Measurements from ENCODE around the gene KCNAB1. TPM values are rescaled to one million over a fixed set of nuclear protein-coding genes. Genes with fewer than 3 reads are reported as not detected.

The KCNAB1 gene
- total RNA-seq, 3 donors from 2014 or later: 3.9 to 8.3 (median 5.4) TPM

DNA sequence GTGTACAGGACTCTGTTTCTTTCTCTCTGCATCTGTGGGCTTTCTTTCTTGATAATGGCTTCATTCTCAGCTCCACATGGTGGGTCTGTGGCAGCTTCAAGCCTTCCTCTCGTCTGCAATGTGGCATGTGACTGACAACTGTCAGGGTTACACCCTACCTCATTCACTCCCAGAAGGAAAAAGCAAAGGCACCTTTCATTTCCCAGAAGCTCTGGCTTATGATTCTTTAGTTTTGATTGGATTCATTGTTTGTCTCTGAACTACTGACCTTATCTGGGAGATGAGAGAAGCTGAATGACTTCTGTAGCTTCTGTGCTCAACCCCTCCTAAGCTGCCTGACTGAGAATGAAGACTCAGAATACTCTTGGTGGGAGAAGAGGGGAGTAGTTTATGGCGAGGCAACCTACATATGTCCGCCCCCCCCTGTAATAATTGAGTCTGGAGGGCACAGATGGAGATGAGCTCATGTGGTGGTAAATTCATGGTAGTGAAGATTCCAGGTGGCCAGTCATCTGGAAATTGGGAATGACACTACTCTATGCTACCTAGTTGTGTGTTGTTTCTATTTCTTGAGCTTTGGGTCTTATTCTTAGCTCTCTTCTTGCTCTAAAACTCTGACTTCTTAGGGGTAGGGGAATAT is 38.4 kb downstream of the KCNAB1 start:
- Histone ChIP-seq H3K36me3 (no peaks in the 10 kb centered on the region), H3K4me1 (no peaks in the 10 kb centered on the region), H3K4me3 (no peak overlapping the region), H3K27ac (no peak overlapping the region), H3K9me3 (no peaks in the 10 kb centered on the region), H3K27me3 (no peaks in the 10 kb centered on the region)
- DNase-seq (ENCODE audit: low spot score in 2 of 2): no peak
- intact Hi-C loops (cut with DNase I; ENCODE audit: low total_unique reads): no loop called here
- no peak for TF ChIP-seq POLR2AphosphoS5 (IDR thresholded peaks at IDR 0.05)
- no peak for TF ChIP-seq POLR2A (IDR thresholded peaks at IDR 0.05)
- TF ChIP-seq, protein P1, sequence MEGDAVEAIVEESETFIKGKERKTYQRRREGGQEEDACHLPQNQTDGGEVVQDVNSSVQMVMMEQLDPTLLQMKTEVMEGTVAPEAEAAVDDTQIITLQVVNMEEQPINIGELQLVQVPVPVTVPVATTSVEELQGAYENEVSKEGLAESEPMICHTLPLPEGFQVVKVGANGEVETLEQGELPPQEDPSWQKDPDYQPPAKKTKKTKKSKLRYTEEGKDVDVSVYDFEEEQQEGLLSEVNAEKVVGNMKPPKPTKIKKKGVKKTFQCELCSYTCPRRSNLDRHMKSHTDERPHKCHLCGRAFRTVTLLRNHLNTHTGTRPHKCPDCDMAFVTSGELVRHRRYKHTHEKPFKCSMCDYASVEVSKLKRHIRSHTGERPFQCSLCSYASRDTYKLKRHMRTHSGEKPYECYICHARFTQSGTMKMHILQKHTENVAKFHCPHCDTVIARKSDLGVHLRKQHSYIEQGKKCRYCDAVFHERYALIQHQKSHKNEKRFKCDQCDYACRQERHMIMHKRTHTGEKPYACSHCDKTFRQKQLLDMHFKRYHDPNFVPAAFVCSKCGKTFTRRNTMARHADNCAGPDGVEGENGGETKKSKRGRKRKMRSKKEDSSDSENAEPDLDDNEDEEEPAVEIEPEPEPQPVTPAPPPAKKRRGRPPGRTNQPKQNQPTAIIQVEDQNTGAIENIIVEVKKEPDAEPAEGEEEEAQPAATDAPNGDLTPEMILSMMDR (IDR thresholded peaks at IDR 0.05): no peak

DNA sequence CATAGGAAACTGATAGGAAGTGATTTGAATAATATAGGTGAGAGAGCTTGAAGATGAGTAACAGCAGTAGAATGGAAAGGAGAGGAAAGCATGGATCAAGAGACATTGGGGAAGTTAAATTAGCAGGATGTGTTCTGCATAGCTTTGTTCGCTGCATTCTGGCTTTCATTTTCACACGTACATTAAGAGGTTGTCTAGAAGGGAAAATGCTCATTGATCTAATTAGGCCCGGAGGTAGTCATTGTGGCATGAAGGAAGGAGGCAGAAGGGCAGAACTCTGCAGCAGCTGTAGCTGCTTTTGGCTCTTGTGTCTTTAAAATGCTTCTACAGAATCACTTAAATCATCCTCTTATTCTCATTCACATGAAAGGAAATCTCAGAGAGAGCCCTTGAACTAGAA is 40.3 kb downstream of the KCNAB1 start:
- H3K27me3 ChIP-seq: no peaks in the 10 kb centered on the region
- intact Hi-C loops (cut with DNase I; ENCODE audit: low total_unique reads): no loop called here
- no peak for DNase-seq (ENCODE audit: low spot score in 2 of 2)
- TF ChIP-seq POLR2AphosphoS5 (IDR thresholded peaks at IDR 0.05): no peak
- TF ChIP-seq, protein P1 (IDR thresholded peaks at IDR 0.05): no peak
- no peak overlapping the region for H3K27ac ChIP-seq
- H3K9me3 ChIP-seq: no peaks in the 10 kb centered on the region
- no peaks in the 10 kb centered on the region for H3K36me3 ChIP-seq
- no peak overlapping the region for H3K4me3 ChIP-seq
- no peaks in the 10 kb centered on the region for H3K4me1 ChIP-seq

DNA sequence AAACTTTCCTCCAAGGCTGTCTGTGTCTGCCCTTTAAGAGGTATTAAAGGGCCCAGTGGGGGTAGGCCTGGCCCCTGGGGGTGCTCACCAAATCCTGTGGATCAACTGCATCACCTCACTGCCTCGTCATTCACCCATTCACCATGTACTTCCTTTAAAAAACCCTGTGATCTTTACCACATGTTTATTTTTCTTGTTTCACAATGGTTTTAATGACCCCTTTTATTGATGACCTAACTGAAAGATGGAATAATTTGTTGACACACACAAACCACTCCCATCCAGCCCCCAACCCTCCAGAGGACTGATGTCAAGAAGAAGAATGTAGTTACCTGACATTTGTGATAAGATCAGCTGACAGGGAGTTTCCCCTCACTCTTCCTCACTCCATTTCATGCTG is 40.8 kb downstream of the KCNAB1 start:
- TF ChIP-seq, protein P1 (IDR thresholded peaks at IDR 0.05): no peak
- no peak for TF ChIP-seq POLR2A (IDR thresholded peaks at IDR 0.05)
- TF ChIP-seq POLR2AphosphoS5 (IDR thresholded peaks at IDR 0.05): no peak
- no peak overlapping the region for H3K27ac ChIP-seq

DNA sequence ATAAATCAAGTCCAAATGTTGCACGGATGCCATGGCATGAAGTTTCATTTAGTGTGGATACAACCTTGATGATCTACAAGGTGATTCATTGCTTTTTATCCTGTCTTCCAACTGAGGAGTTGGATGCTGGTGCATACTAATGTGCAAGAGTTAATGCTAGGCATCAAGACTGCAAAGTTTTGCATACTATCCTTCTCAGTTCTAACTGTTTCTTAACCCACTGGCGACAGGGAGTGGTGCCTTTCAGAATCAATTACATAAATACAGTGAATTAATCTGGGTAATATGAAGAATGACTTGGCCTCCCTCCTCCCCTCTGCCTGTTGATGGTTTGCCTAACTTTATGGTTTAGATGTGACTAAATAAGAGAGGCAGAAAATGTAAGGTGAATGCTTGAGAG is 43.5 kb downstream of the KCNAB1 start:
- Histone ChIP-seq H3K36me3 (no peaks in the 10 kb centered on the region), H3K27ac (no peak overlapping the region), H3K9me3 (no peaks in the 10 kb centered on the region), H3K4me1 (no peaks in the 10 kb centered on the region), H3K4me3 (no peak overlapping the region), H3K27me3 (no peaks in the 10 kb centered on the region)
- no peak for DNase-seq (ENCODE audit: low spot score in 2 of 2)
- intact Hi-C loops (cut with DNase I; ENCODE audit: low total_unique reads): no loop called here
- TF ChIP-seq POLR2AphosphoS5 (IDR thresholded peaks at IDR 0.05) (no peak), POLR2A (IDR thresholded peaks at IDR 0.05) (no peak)
- TF ChIP-seq, protein P1 (IDR thresholded peaks at IDR 0.05): no peak

More for the DNA sequence above, 40.8 kb downstream of the KCNAB1 start:
- DNase-seq (ENCODE audit: low spot score in 2 of 2): no peak
- Histone ChIP-seq H3K36me3 (no peaks in the 10 kb centered on the region), H3K4me3 (no peak overlapping the region), H3K9me3 (no peaks in the 10 kb centered on the region), H3K4me1 (no peaks in the 10 kb centered on the region), H3K27me3 (no peaks in the 10 kb centered on the region)
- intact Hi-C loops (cut with DNase I; ENCODE audit: low total_unique reads): no loop called here

DNA sequence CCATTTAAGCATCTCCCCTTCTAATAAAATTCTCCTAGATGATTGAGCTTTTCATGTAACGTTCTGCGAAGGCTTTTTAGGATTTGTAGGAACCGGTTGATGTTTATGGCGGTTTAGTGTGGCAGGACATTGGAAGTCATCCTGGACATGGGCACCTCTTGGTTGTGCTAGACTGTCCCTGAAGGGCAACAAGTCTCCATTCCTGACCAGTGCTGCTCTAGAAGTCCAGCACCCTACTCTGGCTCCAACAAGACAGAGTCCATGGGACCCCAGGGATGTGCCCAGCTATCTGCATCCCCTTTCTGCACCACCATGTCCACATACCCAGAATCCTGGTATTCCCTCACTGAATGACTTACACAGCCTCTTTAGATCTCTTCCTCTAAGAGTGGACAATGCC is 46.4 kb downstream of the KCNAB1 start:
- DNase-seq (ENCODE audit: low spot score in 2 of 2): no peak
- Histone ChIP-seq H3K4me1 (no peaks in the 10 kb centered on the region), H3K27ac (no peak overlapping the region), H3K36me3 (no peaks in the 10 kb centered on the region), H3K9me3 (no peaks in the 10 kb centered on the region), H3K27me3 (no peaks in the 10 kb centered on the region), H3K4me3 (no peak overlapping the region)
- intact Hi-C loops (cut with DNase I; ENCODE audit: low total_unique reads): no loop called here
- TF ChIP-seq, protein P1 (IDR thresholded peaks at IDR 0.05): no peak
- TF ChIP-seq POLR2AphosphoS5 (IDR thresholded peaks at IDR 0.05): no peak
- no peak for TF ChIP-seq POLR2A (IDR thresholded peaks at IDR 0.05)

Measured in breast epithelium (tissue), 4 donors.